Nephron (organoid): ENCODE data around the gene CEP128.

Experiments
- H3K27ac Mint-ChIP-seq, 3 experiments: 2 replicates each; pipeline ENCODE4 v1.8.0; 2020; ENCODE audit warnings: mixed read lengths in 3 of 3, mild to moderate bottlenecking in 2 of 3, moderate library complexity in 1 of 3
- H3K27me3 Mint-ChIP-seq: 2 replicates; pipeline ENCODE4 v1.8.0; 2021; ENCODE audit warnings: low read depth, mild to moderate bottlenecking, moderate library complexity, mixed read lengths
- H3K36me3 Mint-ChIP-seq: 2 replicates; pipeline ENCODE4 v1.8.0; 2020; ENCODE audit warnings: low read depth, mixed read lengths
- H3K4me1 Mint-ChIP-seq: 2 replicates; pipeline ENCODE4 v1.8.0; 2020; ENCODE audit warnings: mixed read lengths
- H3K4me3 Mint-ChIP-seq, 3 experiments: 2 replicates each; pipeline ENCODE4 v1.8.0; 2020; ENCODE audit warnings: mild to moderate bottlenecking in 3 of 3, mixed read lengths in 3 of 3, moderate library complexity in 2 of 3
- H3K9me3 Mint-ChIP-seq: 2 replicates; pipeline ENCODE4 v1.8.0; 2020; ENCODE audit warnings: mixed read lengths
- CTCF ChIP-seq, 3 experiments: fragments of 200-600 bp; sonication (generic); IDR thresholded peaks; one replicate each; pipeline ENCODE4 v1.5.0; 2021; ENCODE audit warnings: antibody characterized with exemption in 3 of 3; ENCODE audit not compliant: unreplicated experiment in 3 of 3

The CEP128 gene

GRCh38 chr14:80615831-80616230, 325.7 kb downstream of the CEP128 start:
- Mint-ChIP-seq H3K9me3 (no peaks in the 10 kb centered on the region), H3K27me3 (no peaks in the 10 kb centered on the region), H3K4me1 (no peaks in the 10 kb centered on the region), H3K27ac (no peak overlapping the region), H3K4me3 (no peak overlapping the region), H3K36me3 (no peaks in the 10 kb centered on the region)
- no peak for TF ChIP-seq CTCF (IDR thresholded peaks at IDR 0.05; ENCODE audit: unreplicated experiment in 3 of 3)

GRCh38 chr14:80609055-80609454, 332.5 kb downstream of the CEP128 start:
- Mint-ChIP-seq H3K36me3 (no peaks in the 10 kb centered on the region), H3K27me3 (no peaks in the 10 kb centered on the region), H3K27ac (no peak overlapping the region), H3K9me3 (no peaks in the 10 kb centered on the region), H3K4me1 (no peaks in the 10 kb centered on the region), H3K4me3 (no peak overlapping the region)
- no peak for TF ChIP-seq CTCF (IDR thresholded peaks at IDR 0.05; ENCODE audit: unreplicated experiment in 3 of 3)

- TF ChIP-seq CTCF (IDR thresholded peaks at IDR 0.05; ENCODE audit: unreplicated experiment in 3 of 3): no peak
- H3K4me1 Mint-ChIP-seq: no peaks in the 10 kb centered on the region
- H3K27ac Mint-ChIP-seq: no peak overlapping the region
- H3K9me3 Mint-ChIP-seq: no peaks in the 10 kb centered on the region
- no peak overlapping the region for H3K4me3 Mint-ChIP-seq
- no peaks in the 10 kb centered on the region for H3K36me3 Mint-ChIP-seq
- H3K27me3 Mint-ChIP-seq: no peaks in the 10 kb centered on the region
Observed at GRCh38 chr14:80608563-80608962, 333.0 kb downstream of the CEP128 start.

GRCh38 chr14:80607430-80608190, 333.9 kb downstream of the CEP128 start:
- Mint-ChIP-seq H3K27me3 (no peaks in the 10 kb centered on the region), H3K36me3 (no peaks in the 10 kb centered on the region), H3K9me3 (no peaks in the 10 kb centered on the region), H3K27ac (no peak overlapping the region), H3K4me3 (no peak overlapping the region), H3K4me1 (no peaks in the 10 kb centered on the region)
- TF ChIP-seq CTCF (IDR thresholded peaks at IDR 0.05; ENCODE audit: unreplicated experiment in 3 of 3): no peak

- Mint-ChIP-seq H3K27me3 (no peaks in the 10 kb centered on the region), H3K36me3 (no peaks in the 10 kb centered on the region), H3K4me3 (no peak overlapping the region), H3K27ac (no peak overlapping the region), H3K9me3 (no peaks in the 10 kb centered on the region), H3K4me1 (no peaks in the 10 kb centered on the region)
- no peak for TF ChIP-seq CTCF (IDR thresholded peaks at IDR 0.05; ENCODE audit: unreplicated experiment in 3 of 3)
Observed at GRCh38 chr14:80606347-80606772, 335.2 kb downstream of the CEP128 start.

- no peak for TF ChIP-seq CTCF (IDR thresholded peaks at IDR 0.05; ENCODE audit: unreplicated experiment in 3 of 3)
- no peaks in the 10 kb centered on the region for H3K27me3 Mint-ChIP-seq
- no peak overlapping the region for H3K27ac Mint-ChIP-seq
- no peaks in the 10 kb centered on the region for H3K9me3 Mint-ChIP-seq
- no peaks in the 10 kb centered on the region for H3K36me3 Mint-ChIP-seq
- no peaks in the 10 kb centered on the region for H3K4me1 Mint-ChIP-seq
- no peak overlapping the region for H3K4me3 Mint-ChIP-seq
Observed at GRCh38 chr14:80605536-80605935, 336.0 kb downstream of the CEP128 start.
